ENCODE results near the gene TIMM23B.
A peak's percentile ranks its signal among the peaks of the same experiment; 100 is the strongest.
"Not testable (repeated sequence)": the region's sequence is repeated elsewhere in the genome, so short reads cannot be mapped to it uniquely, and the experiment has no call there.

The TIMM23B gene, protein sequence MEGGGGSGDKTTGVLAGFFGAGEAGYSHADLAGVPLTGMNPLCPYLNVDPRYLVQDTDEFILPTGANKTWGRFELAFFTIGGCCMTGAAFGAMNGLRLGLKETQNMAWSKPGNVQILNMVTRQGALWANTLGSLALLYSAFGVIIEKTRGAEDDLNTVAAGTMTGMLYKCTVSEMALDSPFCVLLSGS

DNA sequence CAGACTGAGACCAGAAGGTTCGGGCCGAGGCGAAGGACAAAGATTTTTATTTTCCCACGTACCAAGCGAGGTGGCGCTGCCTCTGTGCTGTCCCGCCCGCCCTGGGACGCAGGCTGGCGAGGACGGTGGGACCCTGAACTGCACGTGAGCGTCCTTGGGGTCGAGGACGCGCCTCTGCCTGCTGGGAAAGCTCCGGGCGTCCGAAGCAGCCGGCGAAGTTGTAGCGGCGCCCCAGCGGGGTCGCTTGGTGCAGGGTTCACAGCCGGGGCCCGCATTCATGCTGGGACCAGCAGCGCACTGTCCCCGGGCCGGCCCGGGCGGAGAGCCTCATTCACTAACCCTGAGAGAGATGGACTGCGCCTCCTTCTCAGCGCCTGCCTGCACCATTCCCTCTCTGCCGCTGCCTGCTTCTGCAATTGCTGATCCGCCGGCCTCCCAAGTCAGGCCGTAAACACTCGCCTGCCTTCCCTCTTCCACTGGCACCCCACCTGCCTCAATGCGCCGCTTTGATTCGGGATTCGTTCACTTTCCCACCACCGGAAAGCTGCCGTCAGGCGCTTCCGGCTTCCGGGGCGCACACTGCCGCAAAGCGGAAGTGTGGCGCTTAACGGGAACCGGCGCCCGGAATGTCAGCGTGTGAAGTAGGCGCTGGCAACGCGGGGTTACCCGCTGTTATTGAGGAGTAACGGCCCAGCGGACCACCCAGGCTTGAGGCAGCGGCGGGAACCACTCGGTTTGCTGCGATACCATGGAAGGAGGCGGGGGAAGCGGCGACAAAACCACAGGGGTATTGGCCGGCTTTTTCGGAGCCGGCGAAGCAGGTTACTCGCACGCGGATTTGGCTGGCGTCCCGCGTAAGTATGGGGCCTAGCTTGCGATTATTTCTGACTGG is at the start of gene TIMM23B, which contains the start of gene PARG:
TIMM23B (plus strand) TSS at position 607 of the 892 bp plus-strand sequence; CDS start at position 749, 142 bp downstream.
PARG (minus strand) TSS at position 581 of the 892 bp plus-strand sequence; CDS start at position 279, 302 bp downstream.
- DNase-seq = peak; percentile 89

DNA sequence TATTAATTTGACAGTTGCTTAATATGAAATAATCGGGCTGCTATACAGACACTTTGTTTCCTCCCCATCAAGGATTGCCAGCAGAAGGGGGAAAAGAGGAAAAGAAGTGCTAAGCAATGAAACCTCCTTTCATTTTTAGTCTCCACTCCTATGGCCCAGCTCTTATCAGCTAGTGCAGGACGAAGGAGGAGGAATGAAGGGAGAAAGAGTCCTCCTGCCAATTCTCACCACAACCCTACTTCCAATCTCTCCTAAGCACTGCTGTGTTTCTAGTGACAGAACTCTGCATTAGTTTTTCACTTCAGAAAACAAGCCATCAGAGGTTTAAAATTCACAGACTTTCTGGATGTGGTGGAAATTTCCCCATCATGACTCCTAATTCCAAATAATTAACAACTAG is 41.9 kb upstream of the TIMM23B start:
- not testable (repeated sequence) for DNase-seq

DNA sequence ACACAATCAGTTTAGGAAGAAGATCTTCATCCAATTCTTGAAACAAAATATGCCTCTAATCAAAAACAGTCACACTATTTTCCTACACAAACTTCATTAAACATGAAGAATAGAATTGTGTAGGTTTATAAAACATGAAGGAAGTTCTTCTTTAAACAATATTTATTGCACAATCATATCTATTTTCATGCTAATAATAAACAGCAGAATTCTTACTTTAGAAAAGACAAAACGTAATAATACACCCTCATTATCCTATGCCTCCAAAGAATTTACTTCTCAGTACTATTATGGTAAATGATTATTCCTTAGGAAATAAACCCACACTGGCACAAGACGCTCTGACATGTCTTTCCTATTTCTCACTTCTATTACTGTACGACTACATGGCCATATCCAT is 41.4 kb upstream of the TIMM23B start:
- DNase-seq = not testable (repeated sequence)

DNA sequence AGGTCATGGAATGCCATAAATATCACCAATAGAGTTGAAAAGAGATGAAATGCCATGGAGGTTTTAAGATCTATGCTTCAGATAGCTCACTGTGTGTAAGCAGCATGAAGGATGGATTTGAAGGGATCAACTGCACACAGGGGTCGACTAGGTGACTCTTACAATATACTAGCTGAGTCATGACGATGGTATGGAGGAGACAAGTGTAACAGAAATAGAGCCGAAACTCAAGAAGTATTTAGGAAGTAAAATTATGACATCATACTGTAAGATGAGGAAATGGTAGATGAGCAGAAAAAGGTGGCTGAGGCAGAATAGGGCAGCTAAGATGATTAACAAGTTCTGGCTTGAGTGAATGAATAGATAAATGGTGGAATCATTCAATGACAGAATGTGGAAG is 38.0 kb upstream of the TIMM23B start:
- not testable (repeated sequence) for DNase-seq

DNA sequence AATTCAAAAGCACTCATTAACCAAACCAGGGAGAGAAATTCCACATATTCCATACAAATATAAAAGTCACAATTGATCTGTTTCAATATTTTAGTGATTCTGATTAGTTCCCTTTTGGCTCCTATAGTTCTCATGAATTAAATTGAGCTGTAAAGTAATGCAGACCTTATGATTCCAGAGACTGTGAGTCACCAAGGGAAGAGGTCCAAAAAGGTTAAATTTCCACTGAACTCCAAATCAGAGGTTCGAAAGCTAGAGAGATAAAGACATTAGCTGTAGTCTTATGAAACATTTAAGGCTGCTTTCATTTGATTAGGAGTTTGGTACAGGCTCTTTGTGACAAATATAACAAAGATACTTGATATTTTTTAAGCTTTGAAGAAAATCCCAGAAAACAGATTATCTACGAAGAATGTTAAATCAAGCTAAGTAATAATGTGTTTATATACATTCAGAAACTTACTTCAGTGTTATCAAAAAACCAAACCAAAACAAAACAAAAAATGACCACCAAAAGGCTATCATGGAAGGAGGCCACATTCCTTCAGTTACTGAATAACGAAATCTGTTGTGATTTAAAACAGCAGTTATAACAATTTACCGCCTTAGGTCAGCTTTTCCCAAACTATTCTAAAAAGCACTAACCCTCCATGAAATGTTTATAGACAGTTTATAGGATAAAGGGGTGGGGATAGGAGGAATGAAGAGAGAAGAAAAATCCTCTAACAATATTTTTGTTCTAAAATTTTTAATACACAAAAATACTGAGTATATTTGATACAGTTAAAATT is 33.4 kb upstream of the TIMM23B start:
- not testable (repeated sequence) for DNase-seq

DNA sequence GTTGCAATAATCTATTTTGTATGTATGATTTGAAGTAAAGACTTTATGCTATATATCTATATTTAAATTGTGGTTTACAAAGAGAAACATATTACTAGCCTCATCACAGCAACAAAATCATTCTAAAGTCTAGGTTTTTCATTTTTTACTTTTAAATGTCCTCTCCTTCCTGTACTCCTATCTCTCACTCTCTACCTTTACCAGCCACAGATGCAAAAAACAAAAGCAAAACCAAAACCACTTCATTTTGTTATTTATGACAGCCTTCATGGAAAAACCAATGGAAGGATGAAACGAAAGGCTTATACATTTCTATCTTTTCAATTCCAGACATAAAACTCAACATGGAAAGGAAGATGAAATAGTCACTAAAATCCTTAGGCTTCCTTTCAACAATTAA is 31.6 kb upstream of the TIMM23B start:
- not testable (repeated sequence) for DNase-seq

DNA sequence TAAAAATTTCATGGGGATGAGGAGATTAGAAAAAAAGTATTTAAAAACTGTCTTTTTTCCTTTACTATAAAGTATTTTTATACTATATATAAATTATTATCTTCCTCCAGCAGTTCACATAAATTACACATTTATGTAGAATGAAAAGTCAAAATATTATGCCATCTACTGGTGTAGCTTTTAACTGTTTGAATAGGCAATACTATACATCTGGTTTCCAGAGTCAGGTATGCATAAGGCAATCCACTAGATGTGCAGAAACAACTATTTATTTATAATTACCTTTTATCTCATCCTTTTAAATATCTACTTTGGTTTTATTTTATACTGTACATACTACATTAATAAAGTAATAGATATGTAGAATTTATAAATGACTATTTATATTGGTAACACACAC is 25.4 kb upstream of the TIMM23B start:
- DNase-seq = not testable (repeated sequence)

DNA sequence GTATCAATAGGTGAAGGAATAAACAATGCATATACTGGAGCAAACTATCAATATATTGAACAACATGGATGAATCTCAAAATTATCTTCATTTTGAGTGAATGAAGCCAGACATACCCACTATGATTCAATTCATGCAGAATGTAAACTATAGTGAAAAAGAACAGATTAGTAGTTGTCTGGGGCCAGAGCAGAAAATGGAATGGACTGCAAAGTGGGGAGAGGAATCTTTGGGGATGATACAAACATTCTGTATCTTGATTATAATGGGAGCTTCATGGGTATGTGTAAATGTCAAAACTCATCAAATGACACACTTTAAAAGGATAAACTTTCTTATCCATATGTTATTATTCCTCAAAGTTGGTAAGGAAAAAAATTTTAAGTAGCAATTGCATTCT is 23.9 kb upstream of the TIMM23B start:
- DNase-seq = not testable (repeated sequence)

DNA sequence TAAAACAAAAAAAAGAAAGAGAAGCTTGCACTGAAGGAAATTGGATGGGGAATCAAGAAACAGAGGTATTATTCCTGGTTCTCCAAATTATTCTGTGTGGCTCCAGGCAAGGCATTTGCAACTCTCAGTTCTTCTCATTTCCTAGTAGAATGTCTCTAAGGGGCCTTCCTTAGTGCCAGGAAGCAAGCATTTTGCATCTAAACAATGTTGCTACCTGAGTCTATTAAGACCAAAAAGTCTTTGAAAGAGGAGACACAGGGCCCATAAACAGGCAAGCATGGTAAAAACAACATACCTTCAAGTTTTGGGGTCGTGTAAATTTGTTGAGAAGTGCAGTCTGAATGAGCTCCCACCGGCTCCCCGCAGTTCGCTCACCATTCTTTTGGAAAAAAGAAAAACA is 19.8 kb upstream of the TIMM23B start:
- not testable (repeated sequence) for DNase-seq

DNA sequence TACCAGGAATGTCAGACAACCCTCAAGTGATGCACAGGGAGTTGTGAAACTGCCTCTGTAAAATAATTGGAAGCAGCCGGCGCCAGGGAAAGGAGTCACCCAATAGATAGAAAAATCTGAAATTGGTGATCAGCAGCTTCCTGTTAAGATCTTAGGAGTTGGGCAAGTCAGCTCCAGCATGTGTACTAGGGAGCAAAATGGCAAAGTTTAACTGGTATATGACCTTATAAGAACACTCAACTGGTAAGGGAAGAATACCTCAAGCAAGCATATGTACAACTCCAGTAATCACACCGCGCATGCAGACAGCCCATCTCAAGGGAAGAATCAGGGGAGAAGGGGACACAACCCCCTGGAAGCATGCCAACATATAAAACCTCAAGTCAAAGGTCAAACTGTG is 18.3 kb upstream of the TIMM23B start:
- not testable (repeated sequence) for DNase-seq

DNA sequence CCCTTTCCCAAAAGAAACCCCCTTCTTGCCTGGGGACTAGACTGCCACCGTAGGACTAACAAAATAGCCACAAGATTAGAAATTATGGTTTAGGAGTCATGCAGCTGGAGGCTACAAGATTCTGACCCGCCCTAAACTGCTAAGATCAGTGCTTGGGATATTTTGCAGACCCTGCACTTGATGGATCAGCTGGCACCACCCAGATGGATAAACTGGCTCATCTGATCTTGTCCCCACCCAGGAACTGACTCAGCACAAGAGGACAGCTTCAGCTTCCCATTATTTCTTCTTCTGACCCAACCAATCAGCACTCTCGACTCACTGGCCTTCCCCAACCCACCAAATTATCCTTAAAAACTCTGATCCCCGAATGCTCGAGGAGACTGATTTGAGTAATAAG is 10.6 kb upstream of the TIMM23B start:
- DNase-seq = not testable (repeated sequence)

DNA sequence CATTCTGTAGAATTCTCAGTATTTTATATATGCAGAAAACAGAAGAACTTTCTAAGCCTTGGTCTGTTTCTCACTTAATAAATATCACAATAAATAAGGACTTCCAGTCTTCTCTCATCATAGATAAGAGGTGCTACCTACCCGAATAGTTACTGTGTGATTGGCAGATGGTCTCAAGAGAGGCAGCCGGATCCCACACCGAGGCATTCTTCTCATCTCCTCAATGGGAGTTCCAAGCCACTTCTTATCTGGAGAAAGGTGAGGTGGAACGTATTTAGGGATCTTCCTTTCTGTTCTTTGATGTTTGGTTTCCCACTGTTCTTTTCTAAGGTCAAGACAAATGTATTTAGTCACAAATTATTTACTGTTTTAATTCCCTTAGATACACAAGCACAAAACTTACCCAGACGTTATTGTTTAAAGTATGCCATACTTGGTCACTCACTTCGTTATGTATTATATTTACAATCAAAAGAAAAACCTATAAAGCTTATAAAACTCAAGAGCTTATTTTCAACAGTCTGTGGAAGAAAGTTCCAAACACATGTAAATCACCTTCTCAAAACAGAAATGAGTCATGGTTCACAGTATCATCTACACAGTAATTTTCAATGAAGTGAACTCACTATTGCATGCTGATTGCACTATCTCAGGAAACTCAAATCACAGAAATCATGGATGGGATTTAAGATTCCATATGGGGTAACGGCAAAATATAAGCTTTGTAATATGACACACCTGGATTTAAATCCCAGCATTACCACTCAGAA is 9.7 kb upstream of the TIMM23B start:
- DNase-seq = not testable (repeated sequence)

DNA sequence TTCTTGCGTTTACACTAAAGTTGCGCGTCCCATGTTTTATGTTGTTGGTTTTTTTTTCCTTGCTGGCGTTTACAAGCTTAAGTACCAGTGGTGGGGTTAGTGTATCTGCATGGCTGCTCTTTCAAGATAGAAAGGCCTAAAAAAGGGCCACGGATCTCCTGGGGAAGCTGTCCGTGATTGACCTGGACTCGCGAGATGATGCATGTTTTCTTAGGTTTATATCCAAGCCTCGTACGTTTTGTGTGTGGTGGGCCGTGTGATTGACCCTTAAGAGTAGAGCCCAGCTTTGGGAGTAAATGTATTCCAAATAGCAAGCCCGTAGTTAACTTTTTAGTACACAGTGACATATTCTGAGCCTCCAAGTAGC is 469 bp downstream of the TIMM23B start:
- DNase-seq = not testable (repeated sequence)

DNA sequence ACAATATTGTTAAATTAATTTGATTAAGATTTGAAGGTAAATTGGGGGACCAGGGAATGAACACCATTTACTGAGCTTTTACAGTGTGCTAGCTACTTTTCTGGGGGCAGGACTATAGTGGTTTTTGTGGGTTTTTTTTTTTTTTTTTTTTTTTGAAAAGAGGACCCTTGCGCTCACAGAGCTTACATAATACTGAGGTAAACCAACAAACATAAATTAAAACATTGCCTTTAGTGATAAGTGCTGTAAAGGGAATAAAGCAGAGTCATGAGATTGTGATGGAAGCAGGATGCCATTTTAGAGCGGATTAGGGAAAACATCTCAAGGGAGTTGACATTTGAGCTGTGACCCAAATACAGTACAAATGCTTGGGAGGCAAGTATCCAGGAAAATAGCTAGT is 1.8 kb downstream of the TIMM23B start:
- DNase-seq = not testable (repeated sequence)

DNA sequence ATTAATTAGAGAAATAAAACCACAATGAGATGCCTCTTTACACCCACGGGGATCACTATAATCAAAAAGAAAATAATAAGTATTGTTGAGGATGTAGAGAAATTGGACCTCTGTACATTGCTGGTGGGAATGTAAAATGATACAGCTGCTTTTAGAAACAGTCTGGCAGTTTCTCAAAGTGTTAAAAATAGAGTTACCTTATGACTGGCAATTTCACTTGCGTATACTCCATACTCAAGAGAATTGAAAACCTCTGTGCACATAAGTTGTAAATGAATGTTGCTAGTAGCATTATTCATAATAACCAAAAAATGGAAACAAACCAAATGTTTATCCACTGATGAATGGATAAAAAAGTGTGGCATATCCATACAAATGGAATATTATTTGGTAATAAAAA is 6.3 kb downstream of the TIMM23B start:
- not testable (repeated sequence) for DNase-seq

DNA sequence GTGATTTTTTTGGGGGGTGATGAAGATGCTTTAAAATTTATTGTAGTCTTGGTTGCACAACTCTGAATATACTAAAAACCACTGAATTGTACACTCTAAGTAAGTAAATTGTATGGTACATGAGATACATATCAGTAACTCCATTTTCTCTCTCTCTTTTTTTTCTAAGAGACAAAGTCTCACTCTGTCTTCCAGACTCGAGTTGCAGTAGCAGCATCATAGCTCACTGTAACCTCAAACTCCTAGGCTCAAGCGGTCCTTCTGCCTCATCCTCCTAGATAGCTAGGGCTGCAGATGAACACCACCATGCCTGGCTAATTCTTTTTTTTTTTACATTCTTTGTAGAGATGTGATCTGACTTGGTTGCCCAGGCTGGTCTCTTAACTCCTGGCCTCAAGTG is 6.9 kb downstream of the TIMM23B start:
- not testable (repeated sequence) for DNase-seq

DNA sequence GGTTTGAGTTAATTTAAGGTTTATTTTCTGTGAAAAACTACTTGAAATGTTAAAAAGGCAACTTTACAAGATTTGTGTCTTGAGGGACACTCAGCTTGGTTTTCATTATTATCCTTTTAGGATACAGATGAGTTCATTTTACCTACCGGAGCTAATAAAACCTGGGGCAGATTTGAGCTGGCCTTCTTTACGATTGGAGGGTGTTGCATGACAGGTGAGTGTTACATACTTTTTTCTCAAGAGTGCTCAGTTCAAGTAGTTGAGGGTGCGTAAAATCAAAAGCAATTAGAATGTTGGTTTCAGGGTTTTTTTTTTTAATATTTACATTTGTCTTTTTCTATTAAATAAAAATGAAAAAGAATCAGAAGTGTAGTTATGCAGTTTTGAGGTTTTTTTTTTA is 10.2 kb downstream of the TIMM23B start:
- DNase-seq = not testable (repeated sequence)

DNA sequence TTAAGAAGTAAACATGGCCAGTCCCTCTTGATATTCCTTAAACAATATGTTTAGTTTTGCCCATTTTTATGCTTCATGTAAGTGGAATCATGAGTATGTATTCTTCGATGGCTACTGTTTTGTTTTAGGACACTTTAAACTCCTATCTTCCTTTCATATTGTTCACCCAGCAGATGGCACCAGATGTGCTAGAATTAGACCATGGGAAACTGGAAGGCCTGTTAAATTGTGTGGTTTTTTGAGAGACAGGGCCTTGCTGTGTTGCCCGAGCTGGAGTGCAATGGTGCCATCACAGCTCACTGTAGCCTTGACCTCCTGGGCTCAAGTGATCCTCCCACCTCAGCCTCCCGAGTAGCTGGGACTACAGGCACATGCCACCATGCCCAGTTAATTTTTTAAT is 11.3 kb downstream of the TIMM23B start:
- not testable (repeated sequence) for DNase-seq

DNA sequence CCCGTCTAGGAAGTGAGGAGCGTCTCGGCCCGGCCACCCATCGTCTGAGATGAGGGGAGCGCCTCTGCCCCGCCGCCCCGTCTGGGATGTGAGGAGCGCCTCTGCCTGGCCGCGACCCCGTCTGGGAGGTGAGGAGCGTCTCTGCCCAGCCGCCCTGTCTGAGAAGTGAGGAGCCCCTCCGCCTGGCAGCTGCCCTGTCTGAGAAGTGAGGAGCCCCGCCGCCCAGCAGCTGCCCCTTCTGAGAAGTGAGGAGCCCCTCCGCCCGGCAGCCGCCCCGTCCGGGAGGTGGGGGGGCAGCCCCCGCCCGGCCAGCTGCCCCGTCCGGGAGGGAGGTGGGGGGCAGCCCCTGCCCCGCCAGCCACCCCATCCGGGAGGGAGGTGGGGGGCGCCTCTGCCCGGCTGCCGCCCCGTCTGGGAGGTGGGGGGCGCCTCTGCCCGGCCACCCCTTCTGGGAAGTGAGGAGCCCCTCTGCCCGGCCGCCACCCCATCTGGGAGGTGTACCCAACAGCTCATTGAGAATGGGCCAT is 28.5 kb downstream of the TIMM23B start:
- DNase-seq = not testable (repeated sequence)

DNA sequence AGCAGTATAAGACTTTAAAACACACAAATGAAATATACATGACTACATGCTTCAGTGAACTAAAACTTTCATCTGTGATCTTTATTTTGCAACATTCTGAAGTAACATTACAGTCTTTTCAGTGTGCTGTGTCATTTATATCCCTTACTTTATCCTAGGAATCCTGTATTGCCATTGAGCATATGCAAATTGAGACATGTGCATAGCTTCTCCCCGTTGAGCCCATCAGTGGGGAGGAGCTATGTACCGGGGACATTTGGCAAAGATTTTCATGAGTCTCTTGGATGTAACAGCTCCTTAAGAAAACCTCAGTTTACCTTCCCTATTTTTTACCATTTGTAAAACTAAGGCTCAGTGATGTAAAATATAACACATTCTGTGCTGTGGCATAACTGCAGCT is 29.6 kb downstream of the TIMM23B start:
- DNase-seq = not testable (repeated sequence)

DNA sequence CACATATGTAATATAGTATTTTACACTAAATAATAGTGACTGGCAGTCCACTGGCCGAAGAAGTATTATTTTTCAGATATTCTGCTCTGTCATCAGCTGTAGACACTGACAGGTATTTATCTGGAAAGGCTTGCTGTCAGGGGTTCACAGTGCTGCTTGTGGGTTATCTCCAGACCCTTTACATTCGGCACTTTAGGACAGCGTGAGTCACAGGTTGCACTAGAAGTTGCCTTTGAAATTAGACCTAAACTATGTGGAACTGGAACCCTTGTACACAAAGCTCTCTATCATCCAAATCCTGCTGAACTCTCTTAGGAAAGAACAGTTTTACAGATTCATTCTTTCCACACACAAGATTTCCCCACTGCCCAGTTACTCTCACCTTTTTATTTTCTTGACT is 30.2 kb downstream of the TIMM23B start:
- DNase-seq = not testable (repeated sequence)

DNA sequence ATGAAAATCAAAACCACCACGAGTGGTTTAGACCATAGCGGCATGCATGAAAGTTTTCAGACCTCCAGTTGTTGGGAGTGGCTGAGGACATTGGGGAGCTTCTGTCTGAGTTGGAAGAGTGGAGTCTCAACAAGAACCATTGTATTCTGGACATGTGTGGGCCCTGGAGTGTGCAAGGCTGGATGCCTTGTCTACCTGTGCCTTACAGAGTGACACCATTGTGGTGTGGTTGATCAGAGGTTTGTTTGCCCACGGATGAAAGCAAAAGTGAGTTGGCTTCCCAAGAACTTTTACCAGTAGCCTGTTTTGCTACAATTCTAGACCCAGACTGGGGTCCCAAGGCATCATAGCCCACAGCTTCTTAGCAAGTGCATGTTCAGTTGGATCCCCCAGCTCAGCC is 35.9 kb downstream of the TIMM23B start:
- DNase-seq = not testable (repeated sequence)
